ENCODE results near the gene SHISA9. TPM values are rescaled to one million over a fixed set of nuclear protein-coding genes. Genes with fewer than 3 reads are reported as not detected.

The SHISA9 gene
- total RNA-seq, 4 donors from 2014 or later = 0.19 TPM; not detected in 3

- intact Hi-C loops (cut with DNase I) = no loop called here
- H3K4me3 ChIP-seq = no peak overlapping the region
- no peaks in the 10 kb centered on the region for H3K27me3 ChIP-seq
- H3K9me3 ChIP-seq = no peaks in the 10 kb centered on the region
- no peak for TF ChIP-seq CTCF (IDR thresholded peaks at IDR 0.05)
- no peak for TF ChIP-seq POLR2A (IDR thresholded peaks at IDR 0.05)
- H3K36me3 ChIP-seq = no peaks in the 10 kb centered on the region
- 70 to 86% methylated on average over 3 of the region's 3 CpGs for WGBS, 2 donors
- no peaks in the 10 kb centered on the region for H3K4me1 ChIP-seq
- no peak for DNase-seq
- no peak overlapping the region for H3K27ac ChIP-seq
These were observed 340.8 kb downstream of the SHISA9 start for GRCh38 chr16:13242201-13242600.

- no peak for DNase-seq
- WGBS, 2 donors = 86% methylated on average over 5 of the region's 5 CpGs
- no peaks in the 10 kb centered on the region for H3K9me3 ChIP-seq
These were observed 343.4 kb downstream of the SHISA9 start for GRCh38 chr16:13244770-13245169.

GRCh38 chr16:13245713-13246377, 344.4 kb downstream of the SHISA9 start:
- DNase-seq = no peak
- no peak overlapping the region for H3K27ac ChIP-seq
- no peaks in the 10 kb centered on the region for H3K4me1 ChIP-seq
- intact Hi-C loops (cut with DNase I) = no loop called here
- no peaks in the 10 kb centered on the region for H3K9me3 ChIP-seq
- no peak overlapping the region for H3K4me3 ChIP-seq
- no peak for TF ChIP-seq POLR2A (IDR thresholded peaks at IDR 0.05)
- no peak for TF ChIP-seq CTCF (IDR thresholded peaks at IDR 0.05)
- WGBS, 2 donors = 70 to 72% methylated on average over 6 of the region's 6 CpGs
- H3K27me3 ChIP-seq = no peaks in the 10 kb centered on the region
- H3K36me3 ChIP-seq = no peaks in the 10 kb centered on the region

More at GRCh38 chr16:13244770-13245169, 343.4 kb downstream of the SHISA9 start:
- H3K4me3 ChIP-seq = no peak overlapping the region
- no peaks in the 10 kb centered on the region for H3K4me1 ChIP-seq
- intact Hi-C loops (cut with DNase I) = no loop called here
- no peak overlapping the region for H3K27ac ChIP-seq
- H3K36me3 ChIP-seq = no peaks in the 10 kb centered on the region
- TF ChIP-seq POLR2A (IDR thresholded peaks at IDR 0.05) = no peak
- TF ChIP-seq CTCF (IDR thresholded peaks at IDR 0.05) = no peak
- no peaks in the 10 kb centered on the region for H3K27me3 ChIP-seq

- Histone ChIP-seq H3K36me3 (no peaks in the 10 kb centered on the region), H3K4me1 (no peaks in the 10 kb centered on the region), H3K27me3 (no peaks in the 10 kb centered on the region), H3K9me3 (peaks cover 0 to 6% (median 0%) of the 10 kb centered on the region in 3 donors), H3K4me3 (no peak overlapping the region), H3K27ac (no peak overlapping the region)
- TF ChIP-seq POLR2A (IDR thresholded peaks at IDR 0.05) = no peak
- TF ChIP-seq CTCF (IDR thresholded peaks at IDR 0.05) = no peak
- 71 to 83% methylated on average over 1 of the region's 1 CpG for WGBS, 2 donors
- intact Hi-C loops (cut with DNase I) = no loop called here
- no peak for DNase-seq
These were observed 353.7 kb downstream of the SHISA9 start for GRCh38 chr16:13254998-13255614.

GRCh38 chr16:13262270-13263090, 361.1 kb downstream of the SHISA9 start:
- no peaks in the 10 kb centered on the region for H3K27me3 ChIP-seq
- TF ChIP-seq CTCF (IDR thresholded peaks at IDR 0.05) (no peak), POLR2A (IDR thresholded peaks at IDR 0.05) (no peak)
- no peak overlapping the region for H3K27ac ChIP-seq
- intact Hi-C loops (cut with DNase I) = no loop called here
- H3K36me3 ChIP-seq = no peaks in the 10 kb centered on the region
- peaks cover 0 to 6% (median 0%) of the 10 kb centered on the region in 3 donors for H3K9me3 ChIP-seq
- no peaks in the 10 kb centered on the region for H3K4me1 ChIP-seq
- 57 to 75% methylated on average over 3 of the region's 3 CpGs for WGBS, 2 donors
- no peak overlapping the region for H3K4me3 ChIP-seq
- DNase-seq = no peak
